Ovary (tissue), 9 donors: ENCODE measurements around the gene LGI4. TPM values are rescaled to one million over a fixed set of nuclear protein-coding genes. Genes with fewer than 3 reads are reported as not detected.

ENCODE experiments used
- DNase-seq, 5 donors: peaks; one replicate each; pipeline ENCODE4 v3.0.0-alpha.2; 2019 to 2020
- H3K27ac ChIP-seq, 2 donors: fragments of 200-600 bp; one replicate each; pipeline versions ENCODE4 v1.5.1 to v1.8.0; 2019 to 2022
- H3K27me3 ChIP-seq: fragments of 200-600 bp; one replicate; pipeline ENCODE4 v1.8.0; 2022
- H3K36me3 ChIP-seq: fragments of 200-600 bp; sonication (generic); one replicate; pipeline ENCODE4 v1.5.1; 2019
- H3K4me1 ChIP-seq: one replicate; pipeline ENCODE4 v1.8.1; 2013; ENCODE audit warnings: mild to moderate bottlenecking, moderate library complexity; ENCODE audit not compliant: insufficient read depth
- H3K4me3 ChIP-seq: fragments of 200-600 bp; sonication (generic); one replicate; pipeline ENCODE4 v1.5.1; 2017
- H3K9me3 ChIP-seq, 2 donors: fragments of 200-600 bp in 1 of 2; sonication (generic) in 1 of 2; one replicate each; pipeline versions ENCODE4 v1.5.1 to v1.8.1; 2013 to 2019; ENCODE audit warnings: mild to moderate bottlenecking in 1 of 2, moderate library complexity in 1 of 2
- EP300 ChIP-seq: sonication (generic); formaldehyde crosslinking; IDR thresholded peaks from one replicate; pipeline ENCODE4 v1.6.1; 2017; ENCODE audit warnings: antibody characterized with exemption
- POLR2A ChIP-seq: fragments of 450-650 bp; IDR thresholded peaks from one replicate; pipeline ENCODE4 v1.6.1; 2017; ENCODE audit warnings: antibody characterized with exemption, mild to moderate bottlenecking, moderate library complexity
- WGBS, 3 donors: extraction: QIAGEN DNeasy Blood & Tissue Kit in 1 of 3; methylation state at CpG; one replicate each; pipeline versions ENCODE4 v1.1.5 to v1.1.7; 2013 to 2017; 5-methylcytosine and 5-hydroxymethylcytosine counted together
- intact Hi-C, 4 donors: fragments of 100-400 bp; cut with DNase I; formaldehyde crosslinking; loops; one replicate each; pipeline versions ENCODE4 v1.11.0 to v1.15.1; 2022 to 2023
- polyA plus RNA-seq, 2 donors: library from polyadenylated mRNA; stranded (reverse); fragments of 200-250 nt in 1 of 2; fragments of 350-450 nt in 1 of 2; fragmentation: Illumina TruSeq in 1 of 2; extraction: RNeasy Lipid Tissue Mini Kit (QIAGEN cat#74804) in 1 of 2; gene quantifications; one replicate each; pipeline ENCODE4 v1.2.3, GENCODE V29; 2013 to 2014
- total RNA-seq, 7 donors: library from RNA; depleted of rRNA in 2 of 7; stranded (reverse); fragments of >200 nt in 2 of 7; fragmentation: NEBNext Ultra II Directional in 3 of 7; extraction: Animal tissue kit (Norgen Biotek cat#: 25700) in 3 of 7; gene quantifications; one replicate each; pipeline versions ENCODE4 v1.1.0 to v1.2.4, GENCODE V29; 2016 to 2023
- TF ChIP-seq, protein P1 (sequence below), 3 donors: fragments of 450-650 bp in 2 of 3; fragments of 200-600 bp in 1 of 3; IDR thresholded peaks; one replicate each; pipeline versions ENCODE4 v1.5.1 to v1.8.0; 2016 to 2022; ENCODE audit warnings: antibody characterized with exemption in 3 of 3, mild to moderate bottlenecking in 1 of 3
- donor health status: DM: no; HTN: no; CAD: no; lungs with moderate emphysema.
- donor health status: DM: no; HTN: no; CAD: no.
- donor health status: Bipolar disorder and iron deficiency.
- donor health status: DM: yes; HTN: yes; CAD: no.
- donor health status: DM: no; HTN: no; CAD: no.
- donor health status: DM: yes; HTN: yes; CAD: no.

LGI4 gene
- total and polyA plus RNA-seq, 9 donors = 1.9 to 13.3 (median 5.9) TPM

- DNase-seq = peak; percentile 85 to 97 (median 93)
- H3K4me1 ChIP-seq = peaks cover 12% of the 10 kb centered on the region
- H3K36me3 ChIP-seq = no peaks in the 10 kb centered on the region
- H3K9me3 ChIP-seq = no peaks in the 10 kb centered on the region
- H3K4me3 ChIP-seq = peak overlapping the region; percentile 52
- TF ChIP-seq POLR2A (peak; percentile 81), EP300 (no peak)
- TF ChIP-seq, protein P1, sequence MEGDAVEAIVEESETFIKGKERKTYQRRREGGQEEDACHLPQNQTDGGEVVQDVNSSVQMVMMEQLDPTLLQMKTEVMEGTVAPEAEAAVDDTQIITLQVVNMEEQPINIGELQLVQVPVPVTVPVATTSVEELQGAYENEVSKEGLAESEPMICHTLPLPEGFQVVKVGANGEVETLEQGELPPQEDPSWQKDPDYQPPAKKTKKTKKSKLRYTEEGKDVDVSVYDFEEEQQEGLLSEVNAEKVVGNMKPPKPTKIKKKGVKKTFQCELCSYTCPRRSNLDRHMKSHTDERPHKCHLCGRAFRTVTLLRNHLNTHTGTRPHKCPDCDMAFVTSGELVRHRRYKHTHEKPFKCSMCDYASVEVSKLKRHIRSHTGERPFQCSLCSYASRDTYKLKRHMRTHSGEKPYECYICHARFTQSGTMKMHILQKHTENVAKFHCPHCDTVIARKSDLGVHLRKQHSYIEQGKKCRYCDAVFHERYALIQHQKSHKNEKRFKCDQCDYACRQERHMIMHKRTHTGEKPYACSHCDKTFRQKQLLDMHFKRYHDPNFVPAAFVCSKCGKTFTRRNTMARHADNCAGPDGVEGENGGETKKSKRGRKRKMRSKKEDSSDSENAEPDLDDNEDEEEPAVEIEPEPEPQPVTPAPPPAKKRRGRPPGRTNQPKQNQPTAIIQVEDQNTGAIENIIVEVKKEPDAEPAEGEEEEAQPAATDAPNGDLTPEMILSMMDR (IDR thresholded peaks at IDR 0.05) = peak in 2 of 3 donors; percentile 23 to 30
- 5 to 9% (median 8%) methylated on average over 48 of the region's 48 CpGs for WGBS, 3 donors
- intact Hi-C loops = loop anchor here in 2 of 4 donors (5.0 kb wide), 1 partner anchor 126 kb away; the partner anchor contains the start of gene USF2 (in 2 of the 2)
- H3K27me3 ChIP-seq = no peaks in the 10 kb centered on the region
- peak overlapping the region; percentile 62 to 95 for H3K27ac ChIP-seq
Measured at GRCh38 chr19:35140962-35141836, 6.3 kb upstream of the LGI4 start.

DNA sequence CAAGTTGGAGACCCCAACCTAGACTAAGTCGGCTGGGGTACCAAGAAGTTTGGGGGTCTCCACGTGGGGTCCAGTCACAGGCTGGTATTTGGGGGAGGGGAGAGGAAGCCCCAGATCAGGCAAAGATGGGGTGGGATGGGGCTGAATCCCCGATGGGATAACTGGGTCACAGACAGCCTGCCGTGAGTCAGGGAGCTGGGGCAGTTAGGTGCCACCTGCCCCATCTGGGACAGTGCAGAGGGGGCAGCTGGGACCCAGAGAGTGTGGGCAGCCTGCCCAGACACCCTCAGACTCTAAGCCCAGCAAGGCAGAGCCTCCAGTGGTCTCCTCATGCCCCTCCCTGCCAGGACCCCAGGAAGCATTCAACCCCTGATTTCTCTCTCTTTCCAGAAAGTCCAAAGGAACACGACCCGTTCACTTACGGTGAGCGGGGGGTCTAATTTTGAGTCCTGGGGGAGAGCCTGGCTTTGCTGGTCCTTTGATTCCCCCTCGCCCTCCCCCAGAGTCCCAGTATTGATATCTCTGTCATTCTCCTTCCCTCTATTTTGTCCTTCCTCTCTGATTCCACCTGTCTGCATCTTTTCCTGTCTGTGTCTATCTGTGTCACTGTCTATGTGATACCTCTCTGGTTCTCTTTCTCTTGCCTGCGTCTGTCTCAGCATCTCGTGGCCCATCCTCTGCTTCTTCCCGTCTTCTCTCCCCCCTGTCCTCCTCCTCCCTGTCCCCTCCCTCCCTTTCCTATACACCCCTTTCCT lies 5.5 kb upstream of the LGI4 start:
- peak in 3 of 5 donors; percentile 54 to 69 (median 57) for DNase-seq
- peak overlapping the region; percentile 52 for H3K4me3 ChIP-seq
- no peaks in the 10 kb centered on the region for H3K27me3 ChIP-seq
- peaks cover 12% of the 10 kb centered on the region for H3K4me1 ChIP-seq
- H3K27ac ChIP-seq = peak overlapping the region; percentile 62 to 95
- no peaks in the 10 kb centered on the region for H3K36me3 ChIP-seq
- no peak for TF ChIP-seq EP300
- TF ChIP-seq, protein P1 (IDR thresholded peaks at IDR 0.05) = no peak
- H3K9me3 ChIP-seq = no peaks in the 10 kb centered on the region
- intact Hi-C loops = loop anchor here in 2 of 4 donors (5.0 kb wide), 1 partner anchor 127 kb away; the partner anchor contains the start of gene USF2 (in 2 of the 2)
- 45 to 51% (median 50%) methylated on average over 12 of the region's 12 CpGs for WGBS, 3 donors

DNA sequence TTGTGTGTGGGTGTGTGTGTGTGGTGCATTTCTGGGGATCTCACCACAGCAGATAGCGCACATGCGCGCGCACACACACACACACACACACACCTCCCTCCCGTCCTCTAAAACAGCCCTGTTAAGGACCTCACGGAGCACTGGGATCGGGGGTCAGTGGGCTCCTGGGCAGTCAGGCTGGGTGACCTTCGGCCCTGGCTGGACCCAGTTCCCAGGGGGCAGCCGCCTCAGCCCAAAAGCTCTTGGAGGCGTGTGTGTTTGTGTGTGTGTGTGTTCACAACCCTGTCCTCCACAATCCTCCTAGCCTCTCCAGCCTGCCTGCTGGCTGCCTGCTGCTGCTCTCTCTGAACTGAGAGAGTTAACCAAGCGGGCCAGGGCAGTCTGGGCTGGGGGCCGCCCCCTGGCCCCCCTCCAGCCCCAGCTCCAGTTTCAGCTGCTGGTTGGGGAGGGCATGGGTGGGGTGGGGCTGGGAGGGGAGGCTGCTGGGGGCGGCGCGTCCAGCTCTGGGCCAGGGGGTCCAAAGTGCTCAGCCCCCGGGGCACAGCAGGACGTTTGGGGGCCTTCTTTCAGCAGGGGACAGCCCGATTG lies 3.5 kb upstream of the LGI4 start, which contains the start of gene FXYD1:
FXYD1 (plus strand) TSS at position 520 of the 588 bp plus-strand sequence. CDS start 1,256 bp downstream, outside the sequence.
- 14 to 21% (median 17%) methylated on average over 15 to 18 of the region's 18 CpGs for WGBS, 3 donors
- intact Hi-C loops = loop anchor here in 1 of 4 donors (2.0 kb wide), 1 partner anchor 14 kb away; no protein-coding TSS in a partner anchor
- Histone ChIP-seq H3K4me3 (peak within 1 kb of the TSS; percentile 52), H3K9me3 (no peaks in the 10 kb centered on the region), H3K4me1 (peaks cover 12% of the 10 kb centered on the region), H3K27ac (peak within 1 kb of the TSS; percentile 62 to 95), H3K36me3 (no peaks in the 10 kb centered on the region), H3K27me3 (no peaks in the 10 kb centered on the region)
- DNase-seq = peak; percentile 62 to 83 (median 79)
- TF ChIP-seq POLR2A = no peak
- TF ChIP-seq EP300 = no peak
- TF ChIP-seq, protein P1 (IDR thresholded peaks at IDR 0.05) = no peak
